ENCODE measurements around the gene PCLAF.

- no peak for TF ChIP-seq HDGF (IDR thresholded peaks at IDR 0.05; ENCODE audit: borderline replicate concordance)
- TF ChIP-seq SUZ12 (IDR thresholded peaks at IDR 0.05) = no peak
These were observed 47.7 kb downstream of the PCLAF start for GRCh38 chr15:64333516-64333915.

All from HEK293T (cell line).